Gastroesophageal sphincter (tissue), 4 donors: ENCODE results near the gene LY86. TPM values are rescaled to one million over a fixed set of nuclear protein-coding genes. Genes with fewer than 3 reads are reported as not detected.

ENCODE experiments used
- ATAC-seq: fragments of 150-250 bp; one replicate; pipeline ENCODE4 v1.9.1; 2016; ENCODE audit warnings: mild to moderate bottlenecking, moderate library complexity
- H3K27ac ChIP-seq, 4 donors: fragments of 200-600 bp; sonication (generic) in 3 of 4; 1 replicate in 3 of 4; 2 replicates in 1 of 4; pipeline ENCODE4 v1.5.1; 2016 to 2019
- H3K27me3 ChIP-seq: fragments of 200-600 bp; sonication (generic); one replicate; pipeline ENCODE4 v1.5.1; 2019
- H3K36me3 ChIP-seq, 2 donors: fragments of 200-600 bp; sonication (generic); one replicate each; pipeline ENCODE4 v1.5.1; 2019; ENCODE audit warnings: control low read depth in 1 of 2
- H3K4me1 ChIP-seq, 3 donors: fragments of 200-600 bp; sonication (generic); 1 replicate in 2 of 3; 2 replicates in 1 of 3; pipeline ENCODE4 v1.5.1; 2016 to 2019; ENCODE audit warnings: control low read depth in 2 of 3
- H3K4me3 ChIP-seq, 2 donors: fragments of 200-600 bp; sonication (generic); one replicate each; pipeline ENCODE4 v1.5.1; 2019; ENCODE audit warnings: mild to moderate bottlenecking in 1 of 2, moderate library complexity in 1 of 2
- H3K9me3 ChIP-seq, 3 donors: fragments of 200-600 bp; sonication (generic); one replicate each; pipeline ENCODE4 v1.5.1; 2017 to 2019; ENCODE audit warnings: control low read depth in 2 of 3
- EP300 ChIP-seq: sonication (generic); formaldehyde crosslinking; IDR thresholded peaks from one replicate; pipeline ENCODE4 v1.6.1; 2017; ENCODE audit warnings: antibody characterized with exemption, mild to moderate bottlenecking
- POLR2A ChIP-seq, 2 donors: fragments of 450-650 bp; IDR thresholded peaks; one replicate each; pipeline ENCODE4 v1.6.1; 2017; ENCODE audit warnings: antibody characterized with exemption in 2 of 2, mild to moderate bottlenecking in 2 of 2, moderate library complexity in 1 of 2
- POLR2AphosphoS5 ChIP-seq: sonication (generic); formaldehyde crosslinking; IDR thresholded peaks from one replicate; pipeline ENCODE4 v1.6.1; 2017; ENCODE audit warnings: antibody characterized with exemption
- WGBS, 2 donors: methylation state at CpG; one replicate each; pipeline ENCODE4 v1.1.5; 2018; ENCODE audit warnings: low coverage in 1 of 2; 5-methylcytosine and 5-hydroxymethylcytosine counted together
- total RNA-seq, 4 donors: library from RNA; depleted of rRNA; stranded (reverse); fragments of >200 nt; gene quantifications; one replicate each; pipeline ENCODE4 v1.1.0, GENCODE V29; 2016
- TF ChIP-seq, protein P1 (sequence below), 4 experiments: fragments of 200-600 bp in 2 of 4; fragments of 450-650 bp in 2 of 4; sonication (generic) in 1 of 4; IDR thresholded peaks; one replicate each; pipeline ENCODE4 v1.5.1; 2017 to 2019; ENCODE audit warnings: antibody characterized with exemption in 4 of 4, mild to moderate bottlenecking in 2 of 4, moderate library complexity in 2 of 4

LY86 gene
- total RNA-seq, 4 donors from 2014 or later: 2.2 to 3.9 (median 3.9) TPM; not detected in 1

DNA sequence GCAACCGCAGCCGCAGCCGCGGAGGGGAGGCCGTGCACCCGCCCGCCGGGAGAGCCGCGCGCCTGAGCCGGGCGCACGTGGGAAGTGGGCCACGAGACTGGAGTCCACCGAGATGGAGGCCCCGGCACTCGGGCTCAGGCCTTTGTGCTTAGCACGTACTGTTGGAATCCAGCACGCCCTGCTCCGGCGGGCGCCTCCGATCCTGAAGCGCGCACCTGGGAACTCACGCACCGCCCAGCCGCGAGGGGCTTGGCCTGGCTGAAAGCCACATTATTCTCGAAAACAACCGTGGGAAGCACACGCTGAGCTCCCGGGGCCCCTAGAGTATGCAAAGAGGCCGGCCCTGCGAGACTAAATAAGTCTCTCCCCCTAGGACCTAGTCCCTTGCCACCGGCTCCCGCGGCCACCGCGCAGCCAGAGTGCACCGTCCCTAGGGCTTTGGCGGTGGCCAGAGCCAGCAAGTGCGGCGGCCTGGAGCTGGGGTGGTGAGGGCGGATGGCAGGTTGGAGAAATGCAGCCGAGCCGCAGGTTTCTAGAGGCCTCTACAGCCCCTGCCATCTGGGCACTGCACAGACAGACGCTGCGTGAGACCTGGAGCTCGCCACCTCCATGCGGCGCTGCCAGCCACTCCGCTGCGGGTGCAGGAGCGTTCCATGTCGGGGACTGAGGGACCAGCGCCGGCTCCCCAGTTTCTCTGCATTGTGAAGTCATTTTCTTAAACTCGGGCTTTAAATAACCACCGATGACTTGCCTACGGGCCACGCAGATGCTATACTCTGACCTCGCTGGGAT, 42.0 kb upstream of the LY86 start:
- H3K4me1 ChIP-seq: peaks cover 0 to 17% (median 6%) of the 10 kb centered on the region in 3 donors
- peaks cover 79% of the 10 kb centered on the region for H3K27me3 ChIP-seq
- peaks cover 0 to 16% (median 0%) of the 10 kb centered on the region in 3 donors for H3K9me3 ChIP-seq
- H3K36me3 ChIP-seq: no peaks in the 10 kb centered on the region
- peak; percentile 66 for ATAC-seq
- peak overlapping the region in 1 of 2 donors; percentile 52 for H3K4me3 ChIP-seq
- peak overlapping the region in 1 of 4 donors; percentile 52 for H3K27ac ChIP-seq
- WGBS, 2 donors: 1% methylated on average over 13 of the region's 64 CpGs; no CpG with 5 or more reads in 1 of the 2 donors
- TF ChIP-seq, protein P1, sequence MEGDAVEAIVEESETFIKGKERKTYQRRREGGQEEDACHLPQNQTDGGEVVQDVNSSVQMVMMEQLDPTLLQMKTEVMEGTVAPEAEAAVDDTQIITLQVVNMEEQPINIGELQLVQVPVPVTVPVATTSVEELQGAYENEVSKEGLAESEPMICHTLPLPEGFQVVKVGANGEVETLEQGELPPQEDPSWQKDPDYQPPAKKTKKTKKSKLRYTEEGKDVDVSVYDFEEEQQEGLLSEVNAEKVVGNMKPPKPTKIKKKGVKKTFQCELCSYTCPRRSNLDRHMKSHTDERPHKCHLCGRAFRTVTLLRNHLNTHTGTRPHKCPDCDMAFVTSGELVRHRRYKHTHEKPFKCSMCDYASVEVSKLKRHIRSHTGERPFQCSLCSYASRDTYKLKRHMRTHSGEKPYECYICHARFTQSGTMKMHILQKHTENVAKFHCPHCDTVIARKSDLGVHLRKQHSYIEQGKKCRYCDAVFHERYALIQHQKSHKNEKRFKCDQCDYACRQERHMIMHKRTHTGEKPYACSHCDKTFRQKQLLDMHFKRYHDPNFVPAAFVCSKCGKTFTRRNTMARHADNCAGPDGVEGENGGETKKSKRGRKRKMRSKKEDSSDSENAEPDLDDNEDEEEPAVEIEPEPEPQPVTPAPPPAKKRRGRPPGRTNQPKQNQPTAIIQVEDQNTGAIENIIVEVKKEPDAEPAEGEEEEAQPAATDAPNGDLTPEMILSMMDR (IDR thresholded peaks at IDR 0.05): no peak
- no peak for TF ChIP-seq POLR2AphosphoS5
- no peak for TF ChIP-seq EP300

DNA sequence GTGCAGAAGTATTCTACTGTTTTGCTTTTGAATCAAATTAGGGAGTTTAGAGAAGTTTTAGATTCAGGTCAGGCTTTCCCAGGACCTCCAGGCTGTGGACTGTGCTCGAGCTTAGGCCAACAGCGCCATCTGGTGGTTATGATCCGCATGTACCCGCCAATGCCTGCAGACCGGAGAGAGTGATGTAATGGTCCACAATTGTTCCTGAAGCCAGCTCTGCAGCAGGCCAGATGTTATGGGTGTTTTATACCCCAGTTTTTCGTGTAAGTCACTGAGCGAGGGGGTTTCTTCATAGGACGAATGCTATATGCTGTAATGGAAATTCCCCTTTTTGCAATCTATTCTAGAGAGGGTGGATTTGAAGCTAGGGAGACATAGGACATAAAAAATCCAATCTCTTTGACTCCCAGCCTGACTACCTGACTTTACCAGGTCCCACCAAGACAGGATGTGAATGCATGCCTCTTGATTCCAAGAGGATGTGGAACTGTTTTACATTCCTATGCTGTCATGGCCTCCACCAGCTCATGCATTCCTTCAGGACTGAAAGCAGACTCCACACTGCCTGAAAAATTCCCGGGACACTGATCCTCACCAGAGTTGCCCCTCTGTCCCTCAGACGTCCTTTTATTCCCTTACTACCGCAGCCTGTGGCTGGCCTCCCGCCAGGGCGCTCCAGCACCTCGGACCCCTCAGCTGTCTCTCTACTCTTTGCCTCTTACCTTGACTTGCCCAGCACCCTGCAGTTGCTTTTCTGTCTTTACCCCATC, 41.2 kb upstream of the LY86 start:
- Histone ChIP-seq H3K27ac (peak overlapping the region in 1 of 4 donors; percentile 52), H3K9me3 (peaks cover 0 to 10% (median 0%) of the 10 kb centered on the region in 3 donors), H3K36me3 (no peaks in the 10 kb centered on the region), H3K4me3 (peak overlapping the region in 1 of 2 donors; percentile 52), H3K27me3 (peaks cover 72% of the 10 kb centered on the region), H3K4me1 (peaks cover 0 to 17% (median 6%) of the 10 kb centered on the region in 3 donors)
- no peak for TF ChIP-seq POLR2AphosphoS5
- TF ChIP-seq, protein P1 (IDR thresholded peaks at IDR 0.05): peak; percentile 55 to 88 (median 83)
- 20 to 21% methylated on average over 8 to 12 of the region's 14 CpGs for WGBS, 2 donors
- peak; percentile 86 for ATAC-seq

DNA sequence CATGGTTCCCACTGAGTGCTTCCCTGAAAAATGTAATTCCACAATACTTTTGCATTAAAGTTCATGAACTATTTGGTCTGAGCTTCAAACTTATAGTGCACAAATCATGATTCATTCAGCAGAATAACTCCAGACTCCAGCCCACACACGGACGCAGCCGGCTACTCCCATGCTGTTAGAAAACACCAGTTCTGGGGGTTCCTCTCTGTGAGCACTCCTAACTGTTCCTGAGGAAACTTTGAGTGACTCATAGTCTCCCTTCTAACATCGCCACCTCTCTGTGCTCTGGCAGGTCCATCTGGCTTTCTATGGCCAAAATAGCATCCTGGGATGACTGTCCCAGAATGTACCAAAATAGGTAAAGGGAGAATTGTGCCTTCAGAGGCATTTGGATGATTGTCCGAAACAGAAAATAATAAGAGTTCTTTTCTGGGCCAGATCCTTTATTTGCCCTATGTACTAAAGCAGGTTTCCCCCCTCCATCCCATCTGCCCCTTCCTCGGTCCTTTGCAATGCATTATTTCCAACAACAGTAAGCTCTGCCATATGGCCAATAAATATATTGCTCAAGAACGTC, 32.3 kb upstream of the LY86 start:
- TF ChIP-seq POLR2A (IDR thresholded peaks at IDR 0.05) (no peak), EP300 (no peak), POLR2AphosphoS5 (no peak)
- TF ChIP-seq, protein P1 (IDR thresholded peaks at IDR 0.05): no peak
- 38 to 60% methylated on average over 4 to 7 of the region's 7 CpGs for WGBS, 2 donors
- Histone ChIP-seq H3K27ac (no peak overlapping the region), H3K4me3 (no peak overlapping the region), H3K9me3 (no peaks in the 10 kb centered on the region), H3K27me3 (peaks cover 39% of the 10 kb centered on the region), H3K36me3 (no peaks in the 10 kb centered on the region), H3K4me1 (no peaks in the 10 kb centered on the region)
- peak; percentile 25 for ATAC-seq

DNA sequence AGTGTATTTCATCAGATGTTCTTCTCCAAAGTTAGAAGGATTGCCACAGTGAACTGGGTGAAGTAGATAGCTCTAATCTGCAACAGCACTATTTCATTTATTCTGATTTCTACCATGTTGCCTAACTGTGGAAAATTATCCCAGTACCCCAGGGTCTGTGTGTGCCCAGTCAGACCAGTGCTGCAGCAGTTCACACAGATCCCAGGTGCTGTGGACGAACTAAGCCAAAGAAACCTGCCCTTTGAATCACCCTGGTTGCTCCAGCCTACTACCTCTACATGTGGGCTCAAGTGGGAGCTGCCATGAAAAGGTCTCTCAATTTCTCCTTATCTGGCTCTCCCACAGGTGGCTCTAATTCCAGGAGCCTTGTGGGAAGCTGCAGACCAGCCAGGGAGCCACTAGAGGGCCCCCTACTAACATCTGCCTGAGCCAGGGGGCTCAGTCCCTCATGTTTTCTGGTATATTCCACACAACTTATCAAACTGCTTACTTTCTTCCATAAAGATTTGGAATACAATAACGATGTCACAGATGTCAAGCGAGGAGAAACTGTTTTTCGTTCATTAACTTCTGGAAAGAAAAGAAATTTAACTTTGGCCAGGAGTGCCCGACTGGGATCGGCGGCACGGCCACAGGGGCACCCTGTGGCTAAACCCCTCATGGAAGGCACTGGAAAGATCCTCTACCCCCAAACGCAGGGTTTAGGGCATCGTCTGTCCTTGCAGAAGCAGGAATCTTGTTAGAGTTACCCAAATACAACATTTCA, 31.6 kb upstream of the LY86 start:
- Histone ChIP-seq H3K27ac (no peak overlapping the region), H3K4me1 (no peaks in the 10 kb centered on the region), H3K36me3 (no peaks in the 10 kb centered on the region), H3K4me3 (no peak overlapping the region), H3K27me3 (peaks cover 39% of the 10 kb centered on the region), H3K9me3 (no peaks in the 10 kb centered on the region)
- 45% methylated on average over 9 of the region's 10 CpGs for WGBS, 2 donors
- TF ChIP-seq, protein P1 (IDR thresholded peaks at IDR 0.05): peak in 3 of 4 experiments; percentile 16 to 53 (median 20)
- TF ChIP-seq POLR2AphosphoS5: no peak
- ATAC-seq: no peak
